Heart right ventricle (tissue), 16 donors: ENCODE data around the gene ITPR2. TPM values are rescaled to one million over a fixed set of nuclear protein-coding genes. Genes with fewer than 3 reads are reported as not detected.
A peak's percentile ranks its signal among the peaks of the same experiment; 100 is the strongest.

ENCODE experiments used
- ATAC-seq, 8 donors: fragments of 200-7000 bp; cut with Tn5 transposase; one replicate each; pipeline ENCODE4 v1.9.1; 2020; ENCODE audit warnings: mild to moderate bottlenecking in 8 of 8, moderate library complexity in 8 of 8, moderate number of reproducible peaks in 1 of 8
- DNase-seq, 2 donors: peaks; one replicate each; pipeline ENCODE4 v3.0.0-alpha.2; 2020
- H3K27ac ChIP-seq, 10 donors: fragments of 200-600 bp; sonication (generic) in 2 of 10; one replicate each; pipeline versions ENCODE4 v1.5.0 to v1.8.0; 2020 to 2022; ENCODE audit warnings: mild to moderate bottlenecking in 3 of 10
- H3K27me3 ChIP-seq, 7 donors: fragments of 200-600 bp; one replicate each; pipeline ENCODE4 v1.8.0; 2021 to 2022; ENCODE audit warnings: mild to moderate bottlenecking in 2 of 7
- H3K36me3 ChIP-seq, 9 donors: fragments of 200-600 bp; sonication (generic) in 1 of 9; one replicate each; pipeline versions ENCODE4 v1.5.0 to v1.8.0; 2020 to 2022; ENCODE audit warnings: mild to moderate bottlenecking in 2 of 9
- H3K4me1 ChIP-seq, 9 donors: fragments of 200-600 bp; sonication (generic) in 1 of 9; one replicate each; pipeline versions ENCODE4 v1.5.0 to v1.8.0; 2020 to 2022; ENCODE audit warnings: mild to moderate bottlenecking in 4 of 9
- H3K4me3 ChIP-seq, 10 donors: fragments of 200-600 bp; sonication (generic) in 2 of 10; one replicate each; pipeline versions ENCODE4 v1.5.0 to v1.8.0; 2020 to 2022; ENCODE audit warnings: mild to moderate bottlenecking in 7 of 10, moderate library complexity in 2 of 10
- H3K9me3 ChIP-seq, 11 donors: fragments of 200-600 bp in 10 of 11; sonication (generic) in 2 of 11; one replicate each; pipeline versions ENCODE4 v1.5.0 to v1.8.0; 2013 to 2022; ENCODE audit warnings: mild to moderate bottlenecking in 2 of 11, control low read depth in 1 of 11, moderate library complexity in 1 of 11
- CTCF ChIP-seq, 9 donors: fragments of 200-600 bp; sonication (generic) in 2 of 9; IDR thresholded peaks; one replicate each; pipeline versions ENCODE4 v1.5.0 to v1.8.0; 2021 to 2022; ENCODE audit warnings: antibody characterized with exemption in 9 of 9, mild to moderate bottlenecking in 5 of 9, moderate library complexity in 1 of 9
- WGBS, 2 donors: extraction: QIAGEN DNeasy Blood & Tissue Kit; methylation state at CpG; one replicate each; pipeline ENCODE4 v1.1.7; 2013; ENCODE audit warnings: inconsistent platforms in 1 of 2; 5-methylcytosine and 5-hydroxymethylcytosine counted together
- intact Hi-C, 10 donors: fragments of 100-400 bp; cut with DNase I; formaldehyde crosslinking; loops; one replicate each; pipeline versions ENCODE4 v1.11.1 to v1.14.2; 2022
- polyA plus RNA-seq, 2 donors: library from polyadenylated mRNA; stranded (reverse); fragments of 200-250 nt; gene quantifications; one replicate each; pipeline ENCODE4 v1.2.3, GENCODE V29; 2013
- total RNA-seq, 10 donors: library from RNA; stranded (reverse); fragmentation: NEBNext Ultra II Directional in 3 of 10; extraction: Animal tissue kit (Norgen Biotek cat#: 25700) in 3 of 10; gene quantifications; one replicate each; pipeline versions ENCODE4 v1.2.1 to v1.2.4, GENCODE V29; 2021 to 2023
- donor health status: Arrhythmogenic right ventricular cardiomyopathy.
- donor health status: ischemic (EF 13 %, LVEDD 7.1; RV severe dilation, severe dysfunction).
- donor health status: healthy with polysubstance abuse.
- donor health status: DM: no; HTN: yes; CAD: no.
- donor health status: DM: no; HTN: no; CAD: no.
- donor health status: ischemic (EF 25% LVEDD 6.9; RV normal size, moderate dysfunction).
- donor health status: ischemic (EF 25% LVEDD 5.7; RV mildly dilated, moderate dysfunction).
- donor health status: healthy.
- donor health status: DM: yes; HTN: yes; CAD: no.
- donor health status: Ischemic cardiomyopathy.
- donor health status: ischemic (EF 35%, LVEDD 5.7; RV mildly dilated, moderate dysfunction).
- donor health status: nonischemic (EF 11% LVEDD 7.7; RV severe dilation, severe dysfunction).
- donor health status: DM: yes; HTN: yes; CAD: no.
- donor health status: PGD.
- donor health status: ischemic (EF 29% LVEDD 5.4; RV normal size, mild dysfunction).
- donor health status: nonischemic (EF 23%, LVEDD 6.1; RV moderate dilation, normal function).

ITPR2 gene
- total and polyA plus RNA-seq, 12 donors = 2.0 to 18.9 (median 14.3) TPM

- WGBS, 2 donors = 67 to 72% methylated on average over 6 of the region's 6 CpGs
- ATAC-seq (peak in 1 of 8 donors; percentile 30), DNase-seq (no peak)
- TF ChIP-seq CTCF (IDR thresholded peaks at IDR 0.05) = no peak
- H3K9me3 ChIP-seq = no peaks in the 10 kb centered on the region
- H3K4me1 ChIP-seq = peaks cover 0 to 13% (median 2%) of the 10 kb centered on the region in 9 donors
- H3K27me3 ChIP-seq = no peaks in the 10 kb centered on the region
- H3K27ac ChIP-seq = no peak overlapping the region
- intact Hi-C loops = no loop called here
- H3K4me3 ChIP-seq = no peak overlapping the region
- peaks cover 0 to 15% (median 0%) of the 10 kb centered on the region in 9 donors for H3K36me3 ChIP-seq
These were observed 407.3 kb downstream of the ITPR2 start for GRCh38 chr12:26425587-26426260.

GRCh38 chr12:26422839-26423398 lies 410.1 kb downstream of the ITPR2 start:
- H3K36me3 ChIP-seq = peaks cover 0 to 21% (median 0%) of the 10 kb centered on the region in 9 donors
- H3K9me3 ChIP-seq = peaks cover 0 to 3% (median 0%) of the 10 kb centered on the region in 11 donors
- no peak overlapping the region for H3K4me3 ChIP-seq
- no peak for TF ChIP-seq CTCF (IDR thresholded peaks at IDR 0.05)
- intact Hi-C loops = no loop called here
- no peaks in the 10 kb centered on the region for H3K27me3 ChIP-seq
- DNase-seq = no peak
- H3K4me1 ChIP-seq = peaks cover 0 to 13% (median 2%) of the 10 kb centered on the region in 9 donors
- no peak overlapping the region for H3K27ac ChIP-seq
- no peak for ATAC-seq
- WGBS, 2 donors = 79 to 89% methylated on average over 3 of the region's 3 CpGs

- Histone ChIP-seq H3K4me3 (no peak overlapping the region), H3K27ac (no peak overlapping the region), H3K4me1 (no peaks in the 10 kb centered on the region), H3K36me3 (peaks cover 0 to 45% (median 0%) of the 10 kb centered on the region in 9 donors), H3K9me3 (peaks cover 0 to 7% (median 0%) of the 10 kb centered on the region in 11 donors), H3K27me3 (no peaks in the 10 kb centered on the region)
- no peak for TF ChIP-seq CTCF (IDR thresholded peaks at IDR 0.05)
- no peak for ATAC-seq
- intact Hi-C loops = no loop called here
- 85 to 87% methylated on average over 3 of the region's 3 CpGs for WGBS, 2 donors
- no peak for DNase-seq
These were observed 416.4 kb downstream of the ITPR2 start for GRCh38 chr12:26416550-26416949.

- Histone ChIP-seq H3K27me3 (no peaks in the 10 kb centered on the region), H3K4me1 (no peaks in the 10 kb centered on the region), H3K36me3 (peaks cover 0 to 55% (median 6%) of the 10 kb centered on the region in 9 donors), H3K27ac (no peak overlapping the region), H3K4me3 (no peak overlapping the region), H3K9me3 (no peaks in the 10 kb centered on the region)
- no peak for DNase-seq
- no peak for TF ChIP-seq CTCF (IDR thresholded peaks at IDR 0.05)
- no peak for ATAC-seq
- intact Hi-C loops = no loop called here
- 86 to 96% methylated on average over 1 of the region's 1 CpG for WGBS, 2 donors
These were observed 422.3 kb downstream of the ITPR2 start for GRCh38 chr12:26410689-26411088.
